GM23338 (cell line): Measurements from ENCODE around the gene TRDMT1. TPM values are rescaled to one million over a fixed set of nuclear protein-coding genes. Genes with fewer than 3 reads are reported as not detected.

ENCODE experiments used
- ATAC-seq: fragments of 200-7000 bp; cut with Tn5 transposase; 3 replicates; pipeline ENCODE4 v1.9.1; 2020
- DNase-seq: peaks from one replicate; pipeline ENCODE4 v3.0.0-alpha.2; 2015; ENCODE audit warnings: low spot score
- H2AFZ ChIP-seq: fragments of 200-600 bp; sonication (generic); 2 replicates; pipeline ENCODE4 v1.8.0; 2016; ENCODE audit warnings: antibody characterized with exemption, mild to moderate bottlenecking, moderate library complexity
- H3F3A ChIP-seq: fragments of 200-600 bp; sonication (generic); replicated peaks from 2 replicates; pipeline ENCODE4 v1.8.0; 2017; ENCODE audit warnings: antibody characterized with exemption, mixed run types, low read depth
- H3K27ac ChIP-seq: fragments of 200-600 bp; sonication (generic); 2 replicates; pipeline ENCODE4 v1.6.1; 2016; ENCODE audit warnings: low read depth
- H3K27me3 ChIP-seq: fragments of 200-600 bp; sonication (generic); 2 replicates; pipeline ENCODE4 v1.8.0; 2016; ENCODE audit warnings: mild to moderate bottlenecking, mixed run types, moderate library complexity; ENCODE audit not compliant: insufficient read depth
- H3K36me3 ChIP-seq: fragments of 200-600 bp; sonication (generic); 2 replicates; pipeline ENCODE4 v1.8.0; 2016; ENCODE audit warnings: mild to moderate bottlenecking; ENCODE audit not compliant: insufficient read depth
- H3K4me1 ChIP-seq: fragments of 200-600 bp; sonication (generic); 2 replicates; pipeline ENCODE4 v1.8.0; 2016; ENCODE audit warnings: mild to moderate bottlenecking, moderate library complexity; ENCODE audit not compliant: insufficient read depth
- H3K4me2 ChIP-seq: fragments of 200-600 bp; sonication (generic); 2 replicates; pipeline ENCODE4 v1.7.1; 2017; ENCODE audit warnings: mixed run types
- H3K4me3 ChIP-seq: fragments of 200-600 bp; sonication (generic); 2 replicates; pipeline ENCODE4 v1.6.1; 2016; ENCODE audit warnings: mixed run types
- H3K79me2 ChIP-seq: fragments of 200-600 bp; sonication (generic); replicated peaks from 2 replicates; pipeline ENCODE4 v1.8.0; 2017; ENCODE audit warnings: mild to moderate bottlenecking; ENCODE audit not compliant: insufficient read depth
- H3K9me2 ChIP-seq: fragments of 200-600 bp; sonication (generic); 2 replicates; pipeline ENCODE4 v1.8.0; 2017; ENCODE audit not compliant: insufficient read depth
- H4K20me1 ChIP-seq: fragments of 200-600 bp; sonication (generic); replicated peaks from 2 replicates; pipeline ENCODE4 v1.8.0; 2017; ENCODE audit warnings: mild to moderate bottlenecking; ENCODE audit not compliant: insufficient read depth
- H3K27ac Mint-ChIP-seq: 2 replicates; pipeline ENCODE4 v1.8.0; 2020; ENCODE audit warnings: inconsistent platforms, mild to moderate bottlenecking, moderate library complexity, mixed read lengths
- H3K27me3 Mint-ChIP-seq: 3 replicates; pipeline ENCODE4 v1.8.0; 2022; ENCODE audit warnings: low read depth, mild to moderate bottlenecking, moderate library complexity, mixed read lengths, inconsistent platforms; ENCODE audit not compliant: insufficient read depth, poor library complexity
- H3K36me3 Mint-ChIP-seq: 3 replicates; pipeline ENCODE4 v1.8.0; 2021; ENCODE audit warnings: low read depth, mild to moderate bottlenecking, inconsistent platforms, moderate library complexity, mixed read lengths
- H3K4me1 Mint-ChIP-seq: 3 replicates; pipeline ENCODE4 v1.8.0; 2020; ENCODE audit warnings: mild to moderate bottlenecking, inconsistent platforms, mixed read lengths
- H3K4me3 Mint-ChIP-seq: 3 replicates; pipeline ENCODE4 v1.8.0; 2021; ENCODE audit warnings: moderate library complexity, mild to moderate bottlenecking, inconsistent platforms, mixed read lengths
- H3K9me3 Mint-ChIP-seq: 3 replicates; pipeline ENCODE4 v1.8.0; 2020; ENCODE audit warnings: moderate library complexity, mild to moderate bottlenecking, inconsistent platforms, mixed read lengths
- CREB1 ChIP-seq: fragments of 250-450 bp; sonication (Bioruptor Pico); IDR thresholded peaks from 2 replicates; pipeline ENCODE4 v1.5.0; 2020; ENCODE audit warnings: low read depth, mild to moderate bottlenecking, moderate library complexity
- EZH2 ChIP-seq: fragments of 200-600 bp; sonication (generic); IDR thresholded peaks from one replicate; pipeline ENCODE4 v1.8.0; 2017; ENCODE audit warnings: antibody characterized with exemption, mild to moderate bottlenecking, low read depth; ENCODE audit not compliant: unreplicated experiment
- EZH2phosphoT487 ChIP-seq: fragments of 200-600 bp; sonication (generic); IDR thresholded peaks from one replicate; pipeline ENCODE4 v1.8.1; 2018; ENCODE audit warnings: antibody characterized with exemption; ENCODE audit not compliant: unreplicated experiment
- JUNB ChIP-seq: IDR thresholded peaks from one replicate; pipeline ENCODE4 v1.6.1; 2016; ENCODE audit warnings: antibody characterized with exemption; ENCODE audit not compliant: unreplicated experiment
- NANOG ChIP-seq: IDR thresholded peaks from 2 replicates; pipeline ENCODE4 v1.6.1; 2016; ENCODE audit warnings: antibody characterized with exemption, borderline replicate concordance
- POLR2AphosphoS5 ChIP-seq: IDR thresholded peaks from 2 replicates; pipeline ENCODE4 v1.6.1; 2016; ENCODE audit warnings: antibody characterized with exemption, low read depth
- REST ChIP-seq: IDR thresholded peaks from one replicate; pipeline ENCODE4 v1.6.1; 2018; ENCODE audit warnings: antibody characterized with exemption; ENCODE audit not compliant: unreplicated experiment
- STAT1 ChIP-seq: IDR thresholded peaks from one replicate; pipeline ENCODE4 v1.6.1; 2016; ENCODE audit warnings: antibody characterized with exemption; ENCODE audit not compliant: unreplicated experiment
- ZNF114 ChIP-seq: fragments of 250-450 bp; sonication (Bioruptor Pico); IDR thresholded peaks from 2 replicates; pipeline ENCODE4 v1.5.0; 2020; ENCODE audit warnings: mild to moderate bottlenecking, moderate library complexity
- ZNF331 ChIP-seq: fragments of 250-450 bp; sonication (Bioruptor Pico); IDR thresholded peaks from 2 replicates; pipeline ENCODE4 v1.5.0; 2020; ENCODE audit warnings: low read depth, mild to moderate bottlenecking, moderate library complexity
- polyA plus RNA-seq: library from polyadenylated mRNA; unstranded; fragments of >200 nt; fragmentation: Nextera tagmentation; extraction: Ambion mirVana; gene quantifications from 2 replicates; pipeline ENCODE4 v1.2.1, GENCODE V29; 2016
- total RNA-seq: library from RNA; depleted of rRNA; stranded (reverse); fragments of >200 nt; shearing (Covaris generic); gene quantifications from 2 replicates; pipeline ENCODE4 v1.2.3, GENCODE V29; 2014
- TF ChIP-seq, protein P1 (sequence below): IDR thresholded peaks from 2 replicates; pipeline ENCODE4 v1.6.1; 2016; ENCODE audit warnings: antibody characterized with exemption
- TF ChIP-seq, protein P2 (sequence below): fragments of 250-450 bp; sonication (Bioruptor Pico); IDR thresholded peaks from 2 replicates; pipeline ENCODE4 v1.5.0; 2020; ENCODE audit warnings: mild to moderate bottlenecking, moderate library complexity
- TF ChIP-seq, protein P3 (sequence below), 2 experiments: fragments of 200-600 bp in 1 of 2; sonication (generic) in 1 of 2; conservative IDR thresholded peaks; 2 replicates each; pipeline versions ENCODE4 v1.5.1 to v1.6.1; 2016 to 2017; ENCODE audit warnings: antibody characterized with exemption in 2 of 2, low read depth in 2 of 2, mild to moderate bottlenecking in 2 of 2, moderate library complexity in 1 of 2

Gene TRDMT1
- total and polyA plus RNA-seq, 2 experiments from 2014 or later, result 16.0 to 37.7 TPM

GRCh38 chr10:17231788-17232187 is 30.3 kb upstream of the TRDMT1 start:
- Histone ChIP-seq H4K20me1 (no peaks in the 10 kb centered on the region), H3F3A (peaks cover 9% of the 10 kb centered on the region; the same call in 1 of the 2 replicates), H3K4me1 (peaks cover 17% of the 10 kb centered on the region), H3K79me2 (no peaks in the 10 kb centered on the region), H2AFZ (no peak overlapping the region), H3K4me3 (no peak overlapping the region), H3K4me2 (no peak overlapping the region; the same call in 1 of the 2 replicates), H3K36me3 (peaks cover 23% of the 10 kb centered on the region; the same call in 1 of the 2 replicates), H3K9me2 (no peaks in the 10 kb centered on the region), H3K27ac (no peak overlapping the region), H3K27me3 (peaks cover 30% of the 10 kb centered on the region)
- Mint-ChIP-seq H3K36me3 (peaks cover 24% of the 10 kb centered on the region), H3K9me3 (peaks cover 2% of the 10 kb centered on the region; the same call in 1 of the 3 replicates), H3K4me1 (peaks cover 12% of the 10 kb centered on the region), H3K27me3 (peaks cover 37% of the 10 kb centered on the region), H3K4me3 (no peak overlapping the region), H3K27ac (no peak overlapping the region)
- DNase-seq (no peak), ATAC-seq (no peak)
- no peak for TF ChIP-seq ZNF114 (CRISPR knock-in tag)
- no peak for TF ChIP-seq REST
- TF ChIP-seq, protein P1, sequence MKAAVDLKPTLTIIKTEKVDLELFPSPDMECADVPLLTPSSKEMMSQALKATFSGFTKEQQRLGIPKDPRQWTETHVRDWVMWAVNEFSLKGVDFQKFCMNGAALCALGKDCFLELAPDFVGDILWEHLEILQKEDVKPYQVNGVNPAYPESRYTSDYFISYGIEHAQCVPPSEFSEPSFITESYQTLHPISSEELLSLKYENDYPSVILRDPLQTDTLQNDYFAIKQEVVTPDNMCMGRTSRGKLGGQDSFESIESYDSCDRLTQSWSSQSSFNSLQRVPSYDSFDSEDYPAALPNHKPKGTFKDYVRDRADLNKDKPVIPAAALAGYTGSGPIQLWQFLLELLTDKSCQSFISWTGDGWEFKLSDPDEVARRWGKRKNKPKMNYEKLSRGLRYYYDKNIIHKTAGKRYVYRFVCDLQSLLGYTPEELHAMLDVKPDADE, result no peak
- TF ChIP-seq EZH2, result no peak
- TF ChIP-seq, protein P2, sequence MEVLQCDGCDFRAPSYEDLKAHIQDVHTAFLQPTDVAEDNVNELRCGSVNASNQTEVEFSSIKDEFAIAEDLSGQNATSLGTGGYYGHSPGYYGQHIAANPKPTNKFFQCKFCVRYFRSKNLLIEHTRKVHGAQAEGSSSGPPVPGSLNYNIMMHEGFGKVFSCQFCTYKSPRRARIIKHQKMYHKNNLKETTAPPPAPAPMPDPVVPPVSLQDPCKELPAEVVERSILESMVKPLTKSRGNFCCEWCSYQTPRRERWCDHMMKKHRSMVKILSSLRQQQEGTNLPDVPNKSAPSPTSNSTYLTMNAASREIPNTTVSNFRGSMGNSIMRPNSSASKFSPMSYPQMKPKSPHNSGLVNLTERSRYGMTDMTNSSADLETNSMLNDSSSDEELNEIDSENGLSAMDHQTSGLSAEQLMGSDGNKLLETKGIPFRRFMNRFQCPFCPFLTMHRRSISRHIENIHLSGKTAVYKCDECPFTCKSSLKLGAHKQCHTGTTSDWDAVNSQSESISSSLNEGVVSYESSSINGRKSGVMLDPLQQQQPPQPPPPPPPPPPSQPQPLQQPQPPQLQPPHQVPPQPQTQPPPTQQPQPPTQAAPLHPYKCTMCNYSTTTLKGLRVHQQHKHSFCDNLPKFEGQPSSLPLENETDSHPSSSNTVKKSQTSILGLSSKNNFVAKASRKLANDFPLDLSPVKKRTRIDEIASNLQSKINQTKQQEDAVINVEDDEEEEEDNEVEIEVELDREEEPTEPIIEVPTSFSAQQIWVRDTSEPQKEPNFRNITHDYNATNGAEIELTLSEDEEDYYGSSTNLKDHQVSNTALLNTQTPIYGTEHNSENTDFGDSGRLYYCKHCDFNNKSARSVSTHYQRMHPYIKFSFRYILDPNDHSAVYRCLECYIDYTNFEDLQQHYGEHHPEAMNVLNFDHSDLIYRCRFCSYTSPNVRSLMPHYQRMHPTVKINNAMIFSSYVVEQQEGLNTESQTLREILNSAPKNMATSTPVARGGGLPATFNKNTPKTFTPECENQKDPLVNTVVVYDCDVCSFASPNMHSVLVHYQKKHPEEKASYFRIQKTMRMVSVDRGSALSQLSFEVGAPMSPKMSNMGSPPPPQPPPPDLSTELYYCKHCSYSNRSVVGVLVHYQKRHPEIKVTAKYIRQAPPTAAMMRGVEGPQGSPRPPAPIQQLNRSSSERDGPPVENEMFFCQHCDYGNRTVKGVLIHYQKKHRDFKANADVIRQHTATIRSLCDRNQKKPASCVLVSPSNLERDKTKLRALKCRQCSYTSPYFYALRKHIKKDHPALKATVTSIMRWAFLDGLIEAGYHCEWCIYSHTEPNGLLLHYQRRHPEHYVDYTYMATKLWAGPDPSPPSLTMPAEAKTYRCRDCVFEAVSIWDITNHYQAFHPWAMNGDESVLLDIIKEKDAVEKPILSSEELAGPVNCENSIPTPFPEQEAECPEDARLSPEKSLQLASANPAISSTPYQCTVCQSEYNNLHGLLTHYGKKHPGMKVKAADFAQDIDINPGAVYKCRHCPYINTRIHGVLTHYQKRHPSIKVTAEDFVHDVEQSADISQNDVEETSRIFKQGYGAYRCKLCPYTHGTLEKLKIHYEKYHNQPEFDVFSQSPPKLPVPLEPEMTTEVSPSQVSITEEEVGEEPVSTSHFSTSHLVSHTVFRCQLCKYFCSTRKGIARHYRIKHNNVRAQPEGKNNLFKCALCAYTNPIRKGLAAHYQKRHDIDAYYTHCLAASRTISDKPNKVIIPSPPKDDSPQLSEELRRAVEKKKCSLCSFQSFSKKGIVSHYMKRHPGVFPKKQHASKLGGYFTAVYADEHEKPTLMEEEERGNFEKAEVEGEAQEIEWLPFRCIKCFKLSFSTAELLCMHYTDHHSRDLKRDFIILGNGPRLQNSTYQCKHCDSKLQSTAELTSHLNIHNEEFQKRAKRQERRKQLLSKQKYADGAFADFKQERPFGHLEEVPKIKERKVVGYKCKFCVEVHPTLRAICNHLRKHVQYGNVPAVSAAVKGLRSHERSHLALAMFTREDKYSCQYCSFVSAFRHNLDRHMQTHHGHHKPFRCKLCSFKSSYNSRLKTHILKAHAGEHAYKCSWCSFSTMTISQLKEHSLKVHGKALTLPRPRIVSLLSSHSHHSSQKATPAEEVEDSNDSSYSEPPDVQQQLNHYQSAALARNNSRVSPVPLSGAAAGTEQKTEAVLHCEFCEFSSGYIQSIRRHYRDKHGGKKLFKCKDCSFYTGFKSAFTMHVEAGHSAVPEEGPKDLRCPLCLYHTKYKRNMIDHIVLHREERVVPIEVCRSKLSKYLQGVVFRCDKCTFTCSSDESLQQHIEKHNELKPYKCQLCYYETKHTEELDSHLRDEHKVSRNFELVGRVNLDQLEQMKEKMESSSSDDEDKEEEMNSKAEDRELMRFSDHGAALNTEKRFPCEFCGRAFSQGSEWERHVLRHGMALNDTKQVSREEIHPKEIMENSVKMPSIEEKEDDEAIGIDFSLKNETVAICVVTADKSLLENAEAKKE (CRISPR knock-in tag), result no peak
- TF ChIP-seq ZNF331 (CRISPR knock-in tag), result no peak
- no peak for TF ChIP-seq STAT1
- no peak for TF ChIP-seq EZH2phosphoT487
- TF ChIP-seq, protein P3, sequence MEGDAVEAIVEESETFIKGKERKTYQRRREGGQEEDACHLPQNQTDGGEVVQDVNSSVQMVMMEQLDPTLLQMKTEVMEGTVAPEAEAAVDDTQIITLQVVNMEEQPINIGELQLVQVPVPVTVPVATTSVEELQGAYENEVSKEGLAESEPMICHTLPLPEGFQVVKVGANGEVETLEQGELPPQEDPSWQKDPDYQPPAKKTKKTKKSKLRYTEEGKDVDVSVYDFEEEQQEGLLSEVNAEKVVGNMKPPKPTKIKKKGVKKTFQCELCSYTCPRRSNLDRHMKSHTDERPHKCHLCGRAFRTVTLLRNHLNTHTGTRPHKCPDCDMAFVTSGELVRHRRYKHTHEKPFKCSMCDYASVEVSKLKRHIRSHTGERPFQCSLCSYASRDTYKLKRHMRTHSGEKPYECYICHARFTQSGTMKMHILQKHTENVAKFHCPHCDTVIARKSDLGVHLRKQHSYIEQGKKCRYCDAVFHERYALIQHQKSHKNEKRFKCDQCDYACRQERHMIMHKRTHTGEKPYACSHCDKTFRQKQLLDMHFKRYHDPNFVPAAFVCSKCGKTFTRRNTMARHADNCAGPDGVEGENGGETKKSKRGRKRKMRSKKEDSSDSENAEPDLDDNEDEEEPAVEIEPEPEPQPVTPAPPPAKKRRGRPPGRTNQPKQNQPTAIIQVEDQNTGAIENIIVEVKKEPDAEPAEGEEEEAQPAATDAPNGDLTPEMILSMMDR (conservative IDR thresholded peaks at IDR 0.05; ENCODE audit: low read depth in 2 of 2), result no peak
- TF ChIP-seq NANOG, result no peak
- TF ChIP-seq POLR2AphosphoS5, result no peak
- no peak for TF ChIP-seq CREB1 (CRISPR knock-in tag)
- TF ChIP-seq JUNB, result no peak
